ENCODE results near the gene NTM.

Gene NTM

DNA sequence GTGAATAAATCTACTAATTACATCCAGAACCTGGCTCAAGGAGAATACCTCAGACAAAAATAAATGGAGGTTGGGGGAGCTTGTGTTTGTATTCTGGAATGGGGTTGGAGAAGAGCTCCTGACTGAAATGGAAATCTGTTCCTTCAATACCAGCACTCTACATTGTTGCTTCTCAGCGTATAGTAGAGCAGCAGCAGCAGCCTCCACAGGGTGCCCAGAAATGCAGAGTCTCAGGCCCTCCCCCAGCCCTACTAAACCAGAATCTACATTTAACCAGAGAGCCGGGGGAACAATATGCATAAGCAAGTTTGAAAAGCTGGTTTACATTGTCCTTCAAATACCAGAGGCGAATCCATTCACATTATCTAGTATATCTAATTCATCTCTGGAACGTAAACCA lies 474.8 kb downstream of the NTM start:
- FAIRE-seq (no peak), DNase-seq (ENCODE audit: insufficient read length, low spot score) (no peak)
- TF ChIP-seq TAF1 (IDR thresholded peaks at IDR 0.05; ENCODE audit: low read depth, low read length), result no peak
- TF ChIP-seq POLR2AphosphoS5 (IDR thresholded peaks at IDR 0.05; ENCODE audit: low read depth, low read length), result no peak
- no peak for TF ChIP-seq PAX5 (IDR thresholded peaks at IDR 0.05; ENCODE audit: insufficient read depth, low read length, severe bottlenecking)
- no peak for TF ChIP-seq POLR2A (IDR thresholded peaks at IDR 0.05; ENCODE audit: low read depth, low read length)
- TF ChIP-seq SPI1 (IDR thresholded peaks at IDR 0.05; ENCODE audit: low read depth, low read length), result no peak
- TF ChIP-seq POU2F2 (IDR thresholded peaks at IDR 0.05; ENCODE audit: low read depth, low read length), result no peak

DNA sequence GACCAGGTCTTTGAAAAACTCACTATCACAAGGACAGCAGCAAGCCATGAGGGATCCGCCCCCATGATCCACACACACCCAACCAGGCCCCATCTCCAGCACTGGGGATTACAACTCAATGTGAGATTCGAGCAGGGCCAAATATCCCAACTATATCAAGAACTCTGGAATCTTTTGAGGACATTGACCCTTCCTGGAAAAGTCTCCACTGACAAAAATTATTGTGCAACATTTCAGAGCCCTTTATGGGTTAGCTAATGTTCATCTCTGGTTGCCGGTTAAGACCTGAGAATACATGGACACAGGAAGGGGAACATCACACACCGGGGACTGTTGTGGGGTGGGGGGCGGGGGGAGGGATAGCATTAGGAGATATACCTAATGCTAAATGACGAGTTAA lies 479.1 kb downstream of the NTM start:
- FAIRE-seq (no peak), DNase-seq (ENCODE audit: insufficient read length, low spot score) (no peak)
- TF ChIP-seq POU2F2 (IDR thresholded peaks at IDR 0.05; ENCODE audit: low read depth, low read length), result no peak
- TF ChIP-seq POLR2AphosphoS5 (IDR thresholded peaks at IDR 0.05; ENCODE audit: low read depth, low read length), result no peak
- TF ChIP-seq PAX5 (IDR thresholded peaks at IDR 0.05; ENCODE audit: insufficient read depth, low read length, severe bottlenecking), result no peak
- no peak for TF ChIP-seq POLR2A (IDR thresholded peaks at IDR 0.05; ENCODE audit: low read depth, low read length)
- no peak for TF ChIP-seq SPI1 (IDR thresholded peaks at IDR 0.05; ENCODE audit: low read depth, low read length)
- TF ChIP-seq TAF1 (IDR thresholded peaks at IDR 0.05; ENCODE audit: low read depth, low read length), result no peak

DNA sequence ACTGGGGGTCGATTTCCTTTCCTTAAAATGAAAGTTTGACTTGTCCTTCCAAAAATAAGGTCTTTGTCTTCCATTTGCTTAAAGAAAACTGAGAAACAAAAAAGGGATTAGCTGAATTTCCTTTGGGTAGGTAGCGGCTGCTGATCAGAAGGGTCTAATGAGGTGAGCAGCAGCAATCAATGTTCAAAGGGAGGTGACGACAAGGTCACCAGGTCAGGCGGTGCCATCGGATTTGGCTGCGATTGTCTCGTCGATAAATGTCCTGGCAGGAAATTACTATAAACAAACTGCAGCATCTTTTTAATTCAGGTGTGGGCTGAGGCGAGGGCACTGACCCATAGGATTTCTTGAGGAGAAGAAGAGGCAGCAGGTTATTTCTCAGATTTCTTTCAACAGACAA lies 480.1 kb downstream of the NTM start:
- no peak for FAIRE-seq

DNA sequence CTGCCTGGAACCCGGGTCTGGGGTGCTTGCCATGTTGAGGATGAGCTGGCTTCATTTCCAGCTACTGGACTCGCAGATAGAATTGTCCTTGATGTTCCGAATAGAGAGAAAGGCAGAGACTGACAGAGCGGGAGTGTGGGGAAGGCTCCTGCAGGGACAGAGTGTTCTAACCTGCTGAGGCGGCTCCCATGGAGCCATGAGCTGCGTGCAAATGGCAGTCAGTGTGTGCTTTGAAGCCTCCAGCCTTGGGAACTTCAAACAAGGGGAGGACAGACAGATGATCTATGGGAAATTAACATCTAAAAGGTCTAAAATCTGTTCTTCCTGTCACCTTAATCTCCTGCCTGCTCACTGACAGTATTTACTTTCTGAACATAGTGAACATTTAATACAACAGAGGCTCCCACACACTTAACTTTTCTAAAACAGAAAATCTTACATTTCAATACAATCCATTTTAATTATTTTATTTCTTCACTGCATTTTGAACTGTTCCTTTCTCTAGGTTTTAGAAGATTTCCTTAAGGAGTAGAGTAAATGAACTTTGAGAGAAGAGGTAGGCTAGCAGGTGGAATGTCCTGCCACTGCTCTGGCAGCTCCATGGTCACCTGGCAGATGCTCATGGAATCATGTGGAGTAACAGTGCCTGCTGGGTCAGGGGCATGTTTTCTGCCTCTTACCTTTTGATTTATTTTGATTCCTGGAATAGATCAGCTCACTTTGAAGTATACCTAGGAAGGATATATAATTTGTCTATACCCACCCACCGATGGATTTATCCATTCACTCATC lies 481.7 kb downstream of the NTM start:
- FAIRE-seq, result no peak
- no peak for DNase-seq (ENCODE audit: insufficient read length, low spot score)
- TF ChIP-seq SPI1 (IDR thresholded peaks at IDR 0.05; ENCODE audit: low read depth, low read length) (no peak), POLR2AphosphoS5 (IDR thresholded peaks at IDR 0.05; ENCODE audit: low read depth, low read length) (no peak), PAX5 (IDR thresholded peaks at IDR 0.05; ENCODE audit: insufficient read depth, low read length, severe bottlenecking) (no peak), POLR2A (IDR thresholded peaks at IDR 0.05; ENCODE audit: low read depth, low read length) (no peak), TAF1 (IDR thresholded peaks at IDR 0.05; ENCODE audit: low read depth, low read length) (no peak), POU2F2 (IDR thresholded peaks at IDR 0.05; ENCODE audit: low read depth, low read length) (no peak)

More for the DNA sequence above, 480.1 kb downstream of the NTM start:
- no peak for DNase-seq (ENCODE audit: insufficient read length, low spot score)
- TF ChIP-seq SPI1 (IDR thresholded peaks at IDR 0.05; ENCODE audit: low read depth, low read length) (no peak), POLR2AphosphoS5 (IDR thresholded peaks at IDR 0.05; ENCODE audit: low read depth, low read length) (no peak), POU2F2 (IDR thresholded peaks at IDR 0.05; ENCODE audit: low read depth, low read length) (no peak), POLR2A (IDR thresholded peaks at IDR 0.05; ENCODE audit: low read depth, low read length) (no peak), TAF1 (IDR thresholded peaks at IDR 0.05; ENCODE audit: low read depth, low read length) (no peak), PAX5 (IDR thresholded peaks at IDR 0.05; ENCODE audit: insufficient read depth, low read length, severe bottlenecking) (no peak)

DNA sequence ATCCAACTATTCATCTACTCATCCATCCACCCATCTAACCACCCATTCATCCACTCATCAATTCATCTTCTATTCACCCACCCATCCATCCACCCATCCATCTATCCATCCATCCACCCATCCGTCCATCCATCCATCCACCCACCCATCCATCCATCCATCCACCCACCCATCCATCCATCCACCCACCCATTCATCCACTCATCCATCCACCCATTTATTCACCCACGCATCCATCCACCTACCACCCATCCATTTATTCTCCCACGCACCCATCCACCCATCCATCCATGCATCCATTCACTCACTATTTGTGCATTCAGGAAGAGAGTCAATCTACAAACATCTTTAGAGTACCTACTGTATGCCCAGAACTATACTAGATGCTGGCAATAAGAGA lies 482.3 kb downstream of the NTM start:
- DNase-seq (ENCODE audit: insufficient read length, low spot score), result no peak
- no peak for FAIRE-seq
- no peak for TF ChIP-seq PAX5 (IDR thresholded peaks at IDR 0.05; ENCODE audit: insufficient read depth, low read length, severe bottlenecking)
- TF ChIP-seq POLR2AphosphoS5 (IDR thresholded peaks at IDR 0.05; ENCODE audit: low read depth, low read length), result no peak
- no peak for TF ChIP-seq SPI1 (IDR thresholded peaks at IDR 0.05; ENCODE audit: low read depth, low read length)
- no peak for TF ChIP-seq POLR2A (IDR thresholded peaks at IDR 0.05; ENCODE audit: low read depth, low read length)
- TF ChIP-seq POU2F2 (IDR thresholded peaks at IDR 0.05; ENCODE audit: low read depth, low read length), result no peak
- TF ChIP-seq TAF1 (IDR thresholded peaks at IDR 0.05; ENCODE audit: low read depth, low read length), result no peak

DNA sequence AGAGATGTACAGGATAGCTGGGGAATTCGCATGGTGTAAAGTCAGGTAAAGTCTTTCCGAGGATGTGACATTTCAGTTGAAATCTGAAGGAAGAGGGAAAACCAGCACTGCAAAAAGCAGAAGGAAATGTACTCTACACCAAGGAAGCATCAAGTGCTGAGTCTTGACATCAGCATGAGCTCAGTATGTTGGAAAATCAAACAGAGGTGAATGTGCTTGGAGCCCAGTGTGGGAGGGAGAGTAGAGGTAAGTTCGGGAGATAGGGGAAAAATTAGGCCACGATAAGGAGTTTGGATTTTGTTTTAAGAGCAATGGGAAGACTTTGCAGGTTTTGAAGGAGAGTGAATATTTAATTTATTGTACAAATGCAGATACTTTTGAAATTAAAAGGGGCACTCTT lies 484.0 kb downstream of the NTM start:
- TF ChIP-seq POU2F2 (IDR thresholded peaks at IDR 0.05; ENCODE audit: low read depth, low read length) (no peak), POLR2AphosphoS5 (IDR thresholded peaks at IDR 0.05; ENCODE audit: low read depth, low read length) (no peak), POLR2A (IDR thresholded peaks at IDR 0.05; ENCODE audit: low read depth, low read length) (no peak), TAF1 (IDR thresholded peaks at IDR 0.05; ENCODE audit: low read depth, low read length) (no peak), PAX5 (IDR thresholded peaks at IDR 0.05; ENCODE audit: insufficient read depth, low read length, severe bottlenecking) (no peak), SPI1 (IDR thresholded peaks at IDR 0.05; ENCODE audit: low read depth, low read length) (no peak)
- no peak for DNase-seq (ENCODE audit: insufficient read length, low spot score)
- FAIRE-seq, result no peak

DNA sequence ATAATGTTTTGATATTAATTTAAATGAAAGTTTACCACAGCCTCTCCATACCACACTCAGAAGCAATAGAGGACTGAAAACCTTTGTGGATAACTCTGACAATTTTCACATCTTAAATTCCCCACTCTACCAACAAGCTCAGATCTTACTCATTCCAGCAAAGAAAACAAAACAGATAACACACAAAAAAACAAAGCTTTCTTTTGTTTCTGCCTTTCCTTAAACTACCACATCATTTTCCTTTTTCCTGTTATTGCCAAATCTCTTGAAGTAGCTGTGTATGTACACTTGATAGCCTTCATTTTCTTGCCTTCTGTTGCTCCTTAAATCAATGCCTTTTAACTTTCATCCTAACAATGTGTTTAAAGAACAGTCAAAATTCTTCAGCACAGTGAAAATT lies 484.9 kb downstream of the NTM start:
- DNase-seq (ENCODE audit: insufficient read length, low spot score), result no peak
- no peak for TF ChIP-seq SPI1 (IDR thresholded peaks at IDR 0.05; ENCODE audit: low read depth, low read length)
- TF ChIP-seq POLR2A (IDR thresholded peaks at IDR 0.05; ENCODE audit: low read depth, low read length), result no peak
- TF ChIP-seq POLR2AphosphoS5 (IDR thresholded peaks at IDR 0.05; ENCODE audit: low read depth, low read length), result no peak
- TF ChIP-seq POU2F2 (IDR thresholded peaks at IDR 0.05; ENCODE audit: low read depth, low read length), result no peak
- no peak for TF ChIP-seq PAX5 (IDR thresholded peaks at IDR 0.05; ENCODE audit: insufficient read depth, low read length, severe bottlenecking)
- TF ChIP-seq TAF1 (IDR thresholded peaks at IDR 0.05; ENCODE audit: low read depth, low read length), result no peak
- no peak for FAIRE-seq

DNA sequence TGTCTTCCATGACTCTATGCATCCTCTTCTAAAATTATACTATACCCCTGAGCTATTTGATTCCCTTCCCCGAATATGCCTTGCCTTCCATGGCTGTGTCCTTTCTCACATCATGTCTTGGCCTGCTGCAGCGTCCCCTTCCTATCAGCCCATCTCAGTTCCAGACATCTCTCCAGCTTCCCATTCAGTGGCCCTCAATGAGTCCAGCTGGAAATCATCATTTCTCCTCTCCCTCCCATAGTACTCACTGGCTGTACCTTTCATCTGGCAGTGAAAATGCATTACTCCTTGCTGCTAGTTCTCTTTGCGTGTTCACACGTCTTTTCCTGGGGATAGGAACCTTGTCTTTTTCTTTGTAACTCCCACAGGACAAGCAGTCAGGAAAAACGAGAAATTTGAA lies 486.8 kb downstream of the NTM start:
- no peak for TF ChIP-seq TAF1 (IDR thresholded peaks at IDR 0.05; ENCODE audit: low read depth, low read length)
- no peak for TF ChIP-seq POLR2AphosphoS5 (IDR thresholded peaks at IDR 0.05; ENCODE audit: low read depth, low read length)
- no peak for TF ChIP-seq POU2F2 (IDR thresholded peaks at IDR 0.05; ENCODE audit: low read depth, low read length)
- no peak for TF ChIP-seq POLR2A (IDR thresholded peaks at IDR 0.05; ENCODE audit: low read depth, low read length)
- no peak for TF ChIP-seq SPI1 (IDR thresholded peaks at IDR 0.05; ENCODE audit: low read depth, low read length)
- no peak for TF ChIP-seq PAX5 (IDR thresholded peaks at IDR 0.05; ENCODE audit: insufficient read depth, low read length, severe bottlenecking)
- FAIRE-seq (no peak), DNase-seq (ENCODE audit: insufficient read length, low spot score) (no peak)

DNA sequence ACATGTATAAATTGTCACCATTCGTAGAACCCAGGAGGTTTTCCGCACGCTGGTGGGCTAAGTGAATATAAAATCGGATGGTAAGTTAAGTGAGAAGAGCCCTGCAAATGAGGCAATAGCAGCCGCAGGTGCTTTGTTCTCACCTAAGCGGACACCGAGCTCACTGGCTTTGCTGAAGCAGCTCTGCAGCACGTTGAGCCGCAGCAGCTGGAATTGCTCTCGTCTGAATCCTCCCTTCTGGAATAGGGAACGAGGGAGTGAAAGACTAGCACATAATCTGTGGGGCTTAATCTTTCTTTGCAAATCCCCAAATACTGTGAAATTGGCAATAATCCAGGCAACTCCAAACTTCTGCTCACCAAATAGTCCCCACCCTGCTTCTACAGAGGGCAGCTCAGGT lies 488.1 kb downstream of the NTM start:
- TF ChIP-seq TAF1 (IDR thresholded peaks at IDR 0.05; ENCODE audit: low read depth, low read length), result no peak
- TF ChIP-seq POLR2AphosphoS5 (IDR thresholded peaks at IDR 0.05; ENCODE audit: low read depth, low read length), result no peak
- no peak for TF ChIP-seq SPI1 (IDR thresholded peaks at IDR 0.05; ENCODE audit: low read depth, low read length)
- TF ChIP-seq POU2F2 (IDR thresholded peaks at IDR 0.05; ENCODE audit: low read depth, low read length), result no peak
- TF ChIP-seq PAX5 (IDR thresholded peaks at IDR 0.05; ENCODE audit: insufficient read depth, low read length, severe bottlenecking), result no peak
- TF ChIP-seq POLR2A (IDR thresholded peaks at IDR 0.05; ENCODE audit: low read depth, low read length), result no peak
- DNase-seq (ENCODE audit: insufficient read length, low spot score) (no peak), FAIRE-seq (no peak)

All from GM12891 (cell line).